ENCODE data around the gene RPN2. TPM values are rescaled to one million over a fixed set of nuclear protein-coding genes. Genes with fewer than 3 reads are reported as not detected.

RPN2 gene
- total RNA-seq, 1 experiment from 2014 or later = 226 TPM

- Mint-ChIP-seq H3K4me1 (ENCODE audit: insufficient read depth, unreplicated experiment) (no peaks in the 10 kb centered on the region), H3K27me3 (ENCODE audit: insufficient read depth, unreplicated experiment) (no peaks in the 10 kb centered on the region), H3K9me3 (ENCODE audit: unreplicated experiment) (no peaks in the 10 kb centered on the region), H3K36me3 (ENCODE audit: insufficient read depth, unreplicated experiment) (peaks cover 86% of the 10 kb centered on the region), H3K4me3 (ENCODE audit: unreplicated experiment) (no peak overlapping the region), H3K27ac (ENCODE audit: low read depth, unreplicated experiment) (no peak overlapping the region)
- no peak for DNase-seq (ENCODE audit: unreplicated experiment)
- ChIA-PET POLR2A (interaction anchor here (0.5 to 2.0 kb wide), 3 partner anchors 25 to 334 kb away, joined by 3 to 7 read pairs (median 3); partner anchors contain the start of gene RPN2), CTCF (interaction anchor here (0.7 to 4.9 kb wide), 6 partner anchors 8 to 725 kb away, joined by 3 to 91 read pairs (median 10); no protein-coding TSS in a partner anchor)
- no TSS peak for BruUV-seq (replicated peaks)
- no peak for TF ChIP-seq CTCF (IDR thresholded peaks at IDR 0.05; ENCODE audit: unreplicated experiment)
- intact Hi-C loops (cut with micrococcal nuclease) = no loop called here
Measured at GRCh38 chr20:37204056-37204455, 24.9 kb downstream of the RPN2 start.

DNA sequence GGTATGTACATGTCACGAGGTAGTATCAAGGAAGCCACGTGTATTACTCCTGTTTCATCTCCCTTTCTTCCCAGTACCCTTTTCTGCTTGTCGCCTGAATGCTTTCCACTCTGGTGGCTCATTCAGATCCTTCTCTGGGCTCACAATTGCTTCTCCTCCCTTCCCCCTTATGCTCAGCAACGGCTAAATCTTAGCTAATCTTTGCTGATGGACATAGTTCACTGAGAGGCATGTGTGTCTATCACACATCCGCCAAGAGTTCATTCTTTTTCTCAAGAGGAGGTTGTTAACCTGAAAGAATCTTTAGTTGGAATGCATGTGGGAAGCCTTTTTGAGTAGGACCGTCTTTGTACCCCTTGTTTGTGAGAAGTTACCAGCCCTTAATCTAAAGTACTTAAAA lies 26.0 kb downstream of the RPN2 start:
- intact Hi-C loops (cut with micrococcal nuclease) = no loop called here

GRCh38 chr20:37205794-37206193 lies 26.7 kb downstream of the RPN2 start:
- no peaks in the 10 kb centered on the region for H3K27me3 Mint-ChIP-seq (ENCODE audit: insufficient read depth, unreplicated experiment)
- peaks cover 80% of the 10 kb centered on the region for H3K36me3 Mint-ChIP-seq (ENCODE audit: insufficient read depth, unreplicated experiment)
- H3K4me3 Mint-ChIP-seq (ENCODE audit: unreplicated experiment) = no peak overlapping the region
- intact Hi-C loops (cut with micrococcal nuclease) = no loop called here
- H3K27ac Mint-ChIP-seq (ENCODE audit: low read depth, unreplicated experiment) = no peak overlapping the region
- no TSS peak for BruUV-seq (replicated peaks)
- no peaks in the 10 kb centered on the region for H3K9me3 Mint-ChIP-seq (ENCODE audit: unreplicated experiment)
- no peak for TF ChIP-seq CTCF (IDR thresholded peaks at IDR 0.05; ENCODE audit: unreplicated experiment)
- DNase-seq (ENCODE audit: unreplicated experiment) = no peak
- ChIA-PET POLR2A (interaction anchor here (0.6 to 1.2 kb wide), 3 partner anchors 9 to 43 kb away, joined by 3 to 5 read pairs (median 3); no protein-coding TSS in a partner anchor), CTCF (interaction anchor here (0.9 to 2.6 kb wide), 6 partner anchors 8 to 330 kb away, joined by 3 to 22 read pairs (median 4); no protein-coding TSS in a partner anchor)
- H3K4me1 Mint-ChIP-seq (ENCODE audit: insufficient read depth, unreplicated experiment) = no peaks in the 10 kb centered on the region

More for the DNA sequence above, 26.0 kb downstream of the RPN2 start:
- ChIA-PET CTCF (interaction anchor here (0.5 to 2.6 kb wide), 10 partner anchors 9 to 1019 kb away, joined by 3 to 22 read pairs (median 3); no protein-coding TSS in a partner anchor), POLR2A (interaction anchor here (0.6 to 1.2 kb wide), 2 partner anchors 9 to 10 kb away, joined by 3 to 5 read pairs; no protein-coding TSS in a partner anchor)
- H3K4me1 Mint-ChIP-seq (ENCODE audit: insufficient read depth, unreplicated experiment) = no peaks in the 10 kb centered on the region
- peak overlapping the region; percentile 54 for H3K27ac Mint-ChIP-seq (ENCODE audit: low read depth, unreplicated experiment)
- no TSS peak for BruUV-seq (replicated peaks)
- no peak overlapping the region for H3K4me3 Mint-ChIP-seq (ENCODE audit: unreplicated experiment)
- no peaks in the 10 kb centered on the region for H3K9me3 Mint-ChIP-seq (ENCODE audit: unreplicated experiment)
- no peaks in the 10 kb centered on the region for H3K27me3 Mint-ChIP-seq (ENCODE audit: insufficient read depth, unreplicated experiment)
- H3K36me3 Mint-ChIP-seq (ENCODE audit: insufficient read depth, unreplicated experiment) = peaks cover 80% of the 10 kb centered on the region
- TF ChIP-seq CTCF (IDR thresholded peaks at IDR 0.05; ENCODE audit: unreplicated experiment) = no peak
- DNase-seq (ENCODE audit: unreplicated experiment) = no peak

GRCh38 chr20:37207171-37207570 lies 28.0 kb downstream of the RPN2 start:
- Mint-ChIP-seq H3K36me3 (ENCODE audit: insufficient read depth, unreplicated experiment) (peaks cover 78% of the 10 kb centered on the region), H3K27me3 (ENCODE audit: insufficient read depth, unreplicated experiment) (no peaks in the 10 kb centered on the region), H3K27ac (ENCODE audit: low read depth, unreplicated experiment) (no peak overlapping the region), H3K4me1 (ENCODE audit: insufficient read depth, unreplicated experiment) (no peaks in the 10 kb centered on the region), H3K9me3 (ENCODE audit: unreplicated experiment) (no peaks in the 10 kb centered on the region), H3K4me3 (ENCODE audit: unreplicated experiment) (no peak overlapping the region)
- intact Hi-C loops (cut with micrococcal nuclease) = no loop called here
- DNase-seq (ENCODE audit: unreplicated experiment) = no peak
- no TSS peak for BruUV-seq (replicated peaks)
- ChIA-PET POLR2A (no interaction called here), CTCF (interaction anchor here (0.7 to 3.4 kb wide), 2 partner anchors 12 to 329 kb away, joined by 3 to 16 read pairs; no protein-coding TSS in a partner anchor)
- TF ChIP-seq CTCF (IDR thresholded peaks at IDR 0.05; ENCODE audit: unreplicated experiment) = no peak
